ENCODE data around the gene DRD2.
A peak's percentile ranks its signal among the peaks of the same experiment; 100 is the strongest.
"Not testable (repeated sequence)": the region's sequence is repeated elsewhere in the genome, so short reads cannot be mapped to it uniquely, and the experiment has no call there.

The DRD2 gene

GRCh38 chr11:113475160-113475761, at the start of gene DRD2:
Gene DRD2 (minus strand): TSS chr11:113475398. CDS start chr11:113424651, 50,747 bp downstream.
- H3K27ac ChIP-seq, result no peak within 1 kb of the TSS

GRCh38 chr11:113523906-113524305, 48.7 kb upstream of the DRD2 start:
- not testable (repeated sequence) for H3K36me3 ChIP-seq (ENCODE audit: control insufficient read depth, insufficient read depth, low read length); H3K9ac ChIP-seq; H3K27me3 ChIP-seq (ENCODE audit: control insufficient read depth, insufficient read depth, low read length); H3K79me2 ChIP-seq; H3K4me2 ChIP-seq (ENCODE audit: low read length); H3K9me3 ChIP-seq (ENCODE audit: control insufficient read depth, low read length); H3K27ac ChIP-seq; H3K4me3 ChIP-seq (ENCODE audit: low read depth, low read length); H2AFZ ChIP-seq; H3K4me1 ChIP-seq

More at GRCh38 chr11:113475160-113475761, at the start of gene DRD2:
- TF ChIP-seq CTCF (IDR thresholded peaks at IDR 0.05), result no peak
- H3K9ac ChIP-seq, result no peak within 1 kb of the TSS
- no peaks in the 10 kb centered on the region for H3K36me3 ChIP-seq (ENCODE audit: control insufficient read depth, insufficient read depth, low read length)
- no peak within 1 kb of the TSS for H3K4me3 ChIP-seq (ENCODE audit: low read depth, low read length)
- H2AFZ ChIP-seq, result peak within 1 kb of the TSS; percentile 80
- H3K79me2 ChIP-seq, result no peaks in the 10 kb centered on the region
- no peaks in the 10 kb centered on the region for H3K9me3 ChIP-seq (ENCODE audit: control insufficient read depth, low read length)
- H3K27me3 ChIP-seq (ENCODE audit: control insufficient read depth, insufficient read depth, low read length), result no peaks in the 10 kb centered on the region
- no peaks in the 10 kb centered on the region for H3K4me1 ChIP-seq
- H3K4me2 ChIP-seq (ENCODE audit: low read length), result no peak within 1 kb of the TSS

GRCh38 chr11:113521737-113522517, 46.7 kb upstream of the DRD2 start:
- no peaks in the 10 kb centered on the region for H3K9me3 ChIP-seq (ENCODE audit: control insufficient read depth, low read length)
- no peaks in the 10 kb centered on the region for H3K36me3 ChIP-seq (ENCODE audit: control insufficient read depth, insufficient read depth, low read length)
- H3K4me3 ChIP-seq (ENCODE audit: low read depth, low read length), result no peak overlapping the region
- H3K9ac ChIP-seq, result no peak overlapping the region
- H2AFZ ChIP-seq, result no peak overlapping the region
- TF ChIP-seq CTCF (IDR thresholded peaks at IDR 0.05), result no peak
- no peaks in the 10 kb centered on the region for H3K27me3 ChIP-seq (ENCODE audit: control insufficient read depth, insufficient read depth, low read length)
- H3K79me2 ChIP-seq, result no peaks in the 10 kb centered on the region
- H3K27ac ChIP-seq, result no peak overlapping the region
- no peaks in the 10 kb centered on the region for H3K4me1 ChIP-seq
- no peak overlapping the region for H3K4me2 ChIP-seq (ENCODE audit: low read length)

GRCh38 chr11:113519989-113520613, 44.9 kb upstream of the DRD2 start:
- no peaks in the 10 kb centered on the region for H3K4me1 ChIP-seq
- no peaks in the 10 kb centered on the region for H3K79me2 ChIP-seq
- H3K9me3 ChIP-seq (ENCODE audit: control insufficient read depth, low read length), result no peaks in the 10 kb centered on the region
- H3K27ac ChIP-seq, result no peak overlapping the region
- H3K27me3 ChIP-seq (ENCODE audit: control insufficient read depth, insufficient read depth, low read length), result no peaks in the 10 kb centered on the region
- no peak for TF ChIP-seq CTCF (IDR thresholded peaks at IDR 0.05)
- H3K4me2 ChIP-seq (ENCODE audit: low read length), result no peak overlapping the region
- no peak overlapping the region for H3K4me3 ChIP-seq (ENCODE audit: low read depth, low read length)
- H3K9ac ChIP-seq, result no peak overlapping the region
- no peak overlapping the region for H2AFZ ChIP-seq
- no peaks in the 10 kb centered on the region for H3K36me3 ChIP-seq (ENCODE audit: control insufficient read depth, insufficient read depth, low read length)

- H3K4me3 ChIP-seq (ENCODE audit: low read depth, low read length), result no peak overlapping the region
- H3K9ac ChIP-seq, result no peak overlapping the region
- no peaks in the 10 kb centered on the region for H3K4me1 ChIP-seq
- TF ChIP-seq CTCF (IDR thresholded peaks at IDR 0.05), result no peak
- H2AFZ ChIP-seq, result no peak overlapping the region
- no peak overlapping the region for H3K27ac ChIP-seq
- no peaks in the 10 kb centered on the region for H3K9me3 ChIP-seq (ENCODE audit: control insufficient read depth, low read length)
- no peaks in the 10 kb centered on the region for H3K27me3 ChIP-seq (ENCODE audit: control insufficient read depth, insufficient read depth, low read length)
- H3K4me2 ChIP-seq (ENCODE audit: low read length), result no peak overlapping the region
- no peaks in the 10 kb centered on the region for H3K79me2 ChIP-seq
- no peaks in the 10 kb centered on the region for H3K36me3 ChIP-seq (ENCODE audit: control insufficient read depth, insufficient read depth, low read length)
Measured at GRCh38 chr11:113518716-113519495, 43.7 kb upstream of the DRD2 start.
